Coronary artery (tissue), 2 donors: ENCODE results near the gene OSBPL3.

Experiments
- DNase-seq: peaks from one replicate; pipeline ENCODE4 v3.0.0-alpha.2; 2017; ENCODE audit warnings: low spot score
- H3K27ac ChIP-seq, 2 donors: fragments of 200-600 bp; sonication (generic); one replicate each; pipeline ENCODE4 v1.5.1; 2016 to 2019
- H3K4me3 ChIP-seq: fragments of 200-600 bp; sonication (generic); 2 replicates; pipeline ENCODE4 v1.5.1; 2016; ENCODE audit warnings: mild to moderate bottlenecking, moderate library complexity
- CTCF ChIP-seq: fragments of 200-600 bp; sonication (generic); IDR thresholded peaks from one replicate; pipeline ENCODE4 v1.5.1; 2019; ENCODE audit warnings: antibody characterized with exemption

OSBPL3 gene

GRCh38 chr7:24821754-24822054 is 158.3 kb downstream of the OSBPL3 start:
- DNase-seq, result no peak
- H3K4me3 ChIP-seq, result no peak overlapping the region
- TF ChIP-seq CTCF, result no peak
- peak overlapping the region in 1 of 2 donors; percentile 51 for H3K27ac ChIP-seq

- no peak for TF ChIP-seq CTCF
- Histone ChIP-seq H3K4me3 (no peak overlapping the region), H3K27ac (peak overlapping the region in 1 of 2 donors; percentile 51)
- no peak for DNase-seq
These were observed 158.8 kb downstream of the OSBPL3 start for GRCh38 chr7:24821045-24821753.

- Histone ChIP-seq H3K27ac (peak overlapping the region in 1 of 2 donors; percentile 51), H3K4me3 (no peak overlapping the region)
- no peak for DNase-seq
- no peak for TF ChIP-seq CTCF
These were observed 159.3 kb downstream of the OSBPL3 start for GRCh38 chr7:24820730-24821044.

- H3K4me3 ChIP-seq, result no peak overlapping the region
These were observed 159.9 kb downstream of the OSBPL3 start for GRCh38 chr7:24819916-24820689.

GRCh38 chr7:24817339-24817738 is 162.6 kb downstream of the OSBPL3 start:
- no peak overlapping the region for H3K27ac ChIP-seq

More at GRCh38 chr7:24819916-24820689, 159.9 kb downstream of the OSBPL3 start:
- DNase-seq, result peak; percentile 80
- H3K27ac ChIP-seq, result no peak overlapping the region
- peak; percentile 67 for TF ChIP-seq CTCF

GRCh38 chr7:24816868-24817267 is 163.1 kb downstream of the OSBPL3 start:
- Histone ChIP-seq H3K27ac (no peak overlapping the region), H3K4me3 (no peak overlapping the region)
- DNase-seq, result no peak
- no peak for TF ChIP-seq CTCF

More at GRCh38 chr7:24817339-24817738, 162.6 kb downstream of the OSBPL3 start:
- no peak for DNase-seq
- TF ChIP-seq CTCF, result no peak
- no peak overlapping the region for H3K4me3 ChIP-seq
